B cell (primary cell): ENCODE results near the gene PTX4. TPM values are rescaled to one million over a fixed set of nuclear protein-coding genes. Genes with fewer than 3 reads are reported as not detected.

Experiments used
- ATAC-seq: fragments of 200-7000 bp; cut with Tn5 transposase; one replicate; pipeline ENCODE4 v1.10.0; 2021; ENCODE audit warnings: low read depth, mild to moderate bottlenecking, moderate number of reproducible peaks, moderate library complexity
- CTCF ChIA-PET: fragments of 350-600 bp; sonication (Branson Sonifier 250); formaldehyde crosslinking; loops from one replicate; lab custom pipeline; 2021; ENCODE audit warnings: antibody characterized with exemption, inconsistent platforms; lab: Charles Lee
- POLR2A ChIA-PET: fragments of 350-600 bp; sonication (Branson Sonifier 250); formaldehyde crosslinking; loops from one replicate; lab custom pipeline; 2021; ENCODE audit warnings: antibody characterized with exemption; lab: Charles Lee
- DNase-seq: peaks from one replicate; pipeline ENCODE4 v3.0.0; 2013
- H2AFZ ChIP-seq: 2 replicates; pipeline ENCODE4 v1.6.1; 2012; ENCODE audit warnings: mild to moderate bottlenecking, low read depth, low read length; ENCODE audit not compliant: insufficient read depth, poor library complexity, severe bottlenecking
- H3K27ac ChIP-seq, 2 donors: 1 replicate in 1 of 2; 2 replicates in 1 of 2; pipeline ENCODE4 v1.5.1; 2012 to 2013; ENCODE audit warnings: low read length in 2 of 2, mild to moderate bottlenecking in 2 of 2, moderate library complexity in 1 of 2
- H3K27me3 ChIP-seq, 4 experiments: fragments of 200-600 bp in 1 of 4; sonication (generic) in 1 of 4; replicated peaks in 1 of 4; 1 replicate in 2 of 4; 2 replicates in 2 of 4; pipeline versions ENCODE4 v1.6.1 to v1.7.0; 2013 to 2016; ENCODE audit warnings: low read length in 3 of 4, mild to moderate bottlenecking in 2 of 4, mixed read lengths in 1 of 4, moderate library complexity in 1 of 4; ENCODE audit not compliant: insufficient read depth in 4 of 4, control insufficient read depth in 3 of 4; ENCODE audit errors: control extremely low read depth in 1 of 4
- H3K36me3 ChIP-seq, 2 experiments: replicated peaks in 1 of 2; 1 replicate in 1 of 2; 2 replicates in 1 of 2; pipeline versions ENCODE4 v1.6.1 to v1.7.1; 2013; ENCODE audit warnings: low read length in 1 of 2; ENCODE audit not compliant: insufficient read depth in 2 of 2, control insufficient read depth in 1 of 2; ENCODE audit errors: control extremely low read depth in 1 of 2, extremely low read depth in 1 of 2
- H3K4me1 ChIP-seq, 2 donors: fragments of 200-600 bp in 1 of 2; sonication (generic) in 1 of 2; 1 replicate in 1 of 2; 2 replicates in 1 of 2; pipeline versions ENCODE4 v1.5.1 to v1.6.1; 2013 to 2017; ENCODE audit warnings: low read length in 2 of 2; ENCODE audit not compliant: control insufficient read depth in 2 of 2, insufficient read depth in 2 of 2
- H3K4me2 ChIP-seq: replicated peaks from 2 replicates; pipeline ENCODE3; 2012; ENCODE audit warnings: mild to moderate bottlenecking, low read depth, low read length; ENCODE audit not compliant: poor library complexity, severe bottlenecking
- H3K4me3 ChIP-seq, 5 experiments: fragments of 200-600 bp in 1 of 5; sonication (generic) in 1 of 5; 1 replicate in 3 of 5; 2 replicates in 2 of 5; pipeline versions ENCODE4 v1.5.1 to v1.7.0; 2011 to 2016; ENCODE audit warnings: low read length in 4 of 5, mild to moderate bottlenecking in 4 of 5, low read depth in 2 of 5, control low read depth in 1 of 5, moderate library complexity in 1 of 5; ENCODE audit not compliant: insufficient read depth in 1 of 5; ENCODE audit errors: control extremely low read depth in 1 of 5, extremely low read depth in 1 of 5
- H3K79me2 ChIP-seq: fragments of 200-600 bp; sonication (generic); one replicate; pipeline ENCODE4 v1.6.0; 2016; ENCODE audit warnings: low read length; ENCODE audit not compliant: control insufficient read depth, insufficient read depth
- H3K9ac ChIP-seq: fragments of 200-600 bp; sonication (generic); 2 replicates; pipeline ENCODE4 v1.6.1; 2017; ENCODE audit warnings: mild to moderate bottlenecking, low read length, moderate library complexity
- H3K9me3 ChIP-seq, 3 donors: one replicate each; pipeline versions ENCODE4 v1.6.1 to v1.7.1; 2013; ENCODE audit warnings: low read length in 2 of 3; ENCODE audit not compliant: control insufficient read depth in 2 of 3, insufficient read depth in 1 of 3; ENCODE audit errors: control extremely low read depth in 1 of 3
- H4K20me1 ChIP-seq: 2 replicates; pipeline ENCODE4 v1.6.0; 2012; ENCODE audit warnings: mild to moderate bottlenecking, low read length; ENCODE audit not compliant: insufficient read depth, control insufficient read depth, poor library complexity, severe bottlenecking
- H3K27ac Mint-ChIP-seq: one replicate; pipeline ENCODE4 v1.8.0; 2021; ENCODE audit warnings: mixed read lengths
- H3K27me3 Mint-ChIP-seq: one replicate; pipeline ENCODE4 v1.8.0; 2021; ENCODE audit warnings: mixed read lengths
- H3K4me1 Mint-ChIP-seq: one replicate; pipeline ENCODE4 v1.8.0; 2021; ENCODE audit warnings: mixed read lengths
- H3K4me3 Mint-ChIP-seq: one replicate; pipeline ENCODE4 v1.8.0; 2021; ENCODE audit warnings: mixed read lengths
- H3K9me3 Mint-ChIP-seq: one replicate; pipeline ENCODE4 v1.8.0; 2022; ENCODE audit warnings: mixed read lengths; ENCODE audit not compliant: insufficient read depth
- EZH2 ChIP-seq: IDR thresholded peaks from 2 replicates; pipeline ENCODE4 v1.6.1; 2012; ENCODE audit warnings: borderline replicate concordance, low read depth, mild to moderate bottlenecking, moderate library complexity, low read length; ENCODE audit not compliant: insufficient read depth, poor library complexity, severe bottlenecking
- WGBS: methylation state at CpG from one replicate; pipeline ENCODE4 v1.1.5; 2013; ENCODE audit warnings: missing lambda C conversion rate; ENCODE audit not compliant: insufficient coverage; 5-methylcytosine and 5-hydroxymethylcytosine counted together
- intact Hi-C: fragments of 100-400 bp; cut with micrococcal nuclease; formaldehyde crosslinking; loops from one replicate; pipeline ENCODE4 v1.10.0; 2022
- polyA plus RNA-seq: library from polyadenylated mRNA; depleted of rRNA; stranded (reverse); fragments of >200 nt; gene quantifications from 2 replicates; pipeline ENCODE4 v1.2.3, GENCODE V29; 2012
- total RNA-seq, 2 donors: library from RNA; stranded (reverse); fragments of 120-200 nt in 1 of 2; gene quantifications; 1 replicate in 1 of 2; 2 replicates in 1 of 2; pipeline versions ENCODE4 v1.2.3 to v1.2.4, GENCODE V29; 2013 to 2022
- TF ChIP-seq, protein P1 (sequence below): fragments of 200-600 bp; IDR thresholded peaks from one replicate; pipeline ENCODE4 v1.8.0; 2022; ENCODE audit warnings: antibody characterized with exemption, mild to moderate bottlenecking

The PTX4 gene
- total and polyA plus RNA-seq, 2 donors (not counting 1 experiment from before 2014, with no cell fraction given): 0.33 TPM; not detected in 1

DNA sequence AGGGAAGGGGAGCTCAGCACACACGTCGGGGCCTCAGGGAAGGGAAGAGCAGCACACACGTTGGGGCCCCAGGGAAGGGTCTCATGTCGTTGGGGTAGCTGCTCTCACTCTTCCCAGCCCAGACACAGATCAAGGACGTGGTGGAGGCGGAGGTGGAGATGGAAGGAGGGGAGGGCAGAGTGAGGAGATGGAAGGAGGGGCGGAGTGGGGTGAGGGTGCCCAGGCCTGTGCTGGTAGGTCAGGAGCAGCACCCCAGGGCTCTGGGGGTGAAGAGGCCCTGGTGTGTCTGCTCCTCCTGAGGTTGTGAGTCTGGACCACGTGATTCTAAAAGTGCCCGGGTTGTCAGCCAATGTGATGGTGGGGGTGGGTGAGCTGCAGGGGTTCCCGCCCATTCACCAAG is 28.8 kb downstream of the PTX4 start:
- no peak for TF ChIP-seq EZH2
- TF ChIP-seq, protein P1, sequence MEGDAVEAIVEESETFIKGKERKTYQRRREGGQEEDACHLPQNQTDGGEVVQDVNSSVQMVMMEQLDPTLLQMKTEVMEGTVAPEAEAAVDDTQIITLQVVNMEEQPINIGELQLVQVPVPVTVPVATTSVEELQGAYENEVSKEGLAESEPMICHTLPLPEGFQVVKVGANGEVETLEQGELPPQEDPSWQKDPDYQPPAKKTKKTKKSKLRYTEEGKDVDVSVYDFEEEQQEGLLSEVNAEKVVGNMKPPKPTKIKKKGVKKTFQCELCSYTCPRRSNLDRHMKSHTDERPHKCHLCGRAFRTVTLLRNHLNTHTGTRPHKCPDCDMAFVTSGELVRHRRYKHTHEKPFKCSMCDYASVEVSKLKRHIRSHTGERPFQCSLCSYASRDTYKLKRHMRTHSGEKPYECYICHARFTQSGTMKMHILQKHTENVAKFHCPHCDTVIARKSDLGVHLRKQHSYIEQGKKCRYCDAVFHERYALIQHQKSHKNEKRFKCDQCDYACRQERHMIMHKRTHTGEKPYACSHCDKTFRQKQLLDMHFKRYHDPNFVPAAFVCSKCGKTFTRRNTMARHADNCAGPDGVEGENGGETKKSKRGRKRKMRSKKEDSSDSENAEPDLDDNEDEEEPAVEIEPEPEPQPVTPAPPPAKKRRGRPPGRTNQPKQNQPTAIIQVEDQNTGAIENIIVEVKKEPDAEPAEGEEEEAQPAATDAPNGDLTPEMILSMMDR: no peak
- peaks cover 28% of the 10 kb centered on the region for H3K4me1 Mint-ChIP-seq
- H3K27ac Mint-ChIP-seq: peak overlapping the region; percentile 88
- H3K9me3 Mint-ChIP-seq: no peaks in the 10 kb centered on the region
- no peaks in the 10 kb centered on the region for H3K27me3 Mint-ChIP-seq
- POLR2A ChIA-PET: interaction anchor here (1.9 to 2.6 kb wide), 4 partner anchors 14 to 39 kb away, joined by 9 to 16 read pairs (median 12); partner anchors contain the start of genes CLCN7, TELO2 and UQCC4
- H3K27ac ChIP-seq: peak overlapping the region; percentile 98
- H3K9ac ChIP-seq: peak overlapping the region; percentile 10
- peaks cover 6 to 67% of the 10 kb centered on the region in 2 experiments for H3K36me3 ChIP-seq
- ATAC-seq (no peak), DNase-seq (no peak)
- no peak overlapping the region for H3K4me3 Mint-ChIP-seq
- H3K4me1 ChIP-seq: peaks cover 31 to 34% of the 10 kb centered on the region in 2 donors
- peaks cover 87% of the 10 kb centered on the region for H3K79me2 ChIP-seq
- 83% methylated on average over 5 of the region's 10 CpGs for WGBS
- H3K4me2 ChIP-seq: peak overlapping the region; percentile 51
- H3K27me3 ChIP-seq: no peaks in the 10 kb centered on the region
- intact Hi-C loops: loop anchor here (1.0 to 2.0 kb wide), 3 partner anchors 9 to 33 kb away; partner anchors contain the start of gene TELO2
- H3K4me3 ChIP-seq: no peak overlapping the region
- no peaks in the 10 kb centered on the region for H4K20me1 ChIP-seq
- no peak overlapping the region for H2AFZ ChIP-seq
- H3K9me3 ChIP-seq: peaks cover 0 to 3% (median 0%) of the 10 kb centered on the region in 3 donors
- CTCF ChIA-PET: interaction anchor here (1.2 kb wide), 1 partner anchor 38 kb away, joined by 3 read pairs; no protein-coding TSS in a partner anchor

- DNase-seq: peak; percentile 95
- 7% methylated on average over 14 of the region's 14 CpGs for WGBS
- ChIA-PET POLR2A (interaction anchor here (0.6 to 2.6 kb wide), 7 partner anchors 15 to 242 kb away, joined by 3 to 16 read pairs (median 9); partner anchors contain the start of genes CLCN7, TELO2 and UQCC4), CTCF (interaction anchor here (0.8 to 1.2 kb wide), 5 partner anchors 17 to 39 kb away, joined by 3 to 4 read pairs (median 3); no protein-coding TSS in a partner anchor)
- Mint-ChIP-seq H3K4me3 (peak overlapping the region; percentile 81), H3K27me3 (no peaks in the 10 kb centered on the region), H3K27ac (peak overlapping the region; percentile 97), H3K4me1 (peaks cover 28% of the 10 kb centered on the region), H3K9me3 (no peaks in the 10 kb centered on the region)
- intact Hi-C loops: loop anchor here (1.0 to 2.0 kb wide), 4 partner anchors 10 to 34 kb away; partner anchors contain the start of genes CLCN7 and TELO2
- ATAC-seq: peak; percentile 95
- no peak for TF ChIP-seq EZH2
- TF ChIP-seq, protein P1: no peak
- peak overlapping the region; percentile 23 for H2AFZ ChIP-seq
- H3K36me3 ChIP-seq: peaks cover 5 to 69% of the 10 kb centered on the region in 2 experiments
- H3K4me1 ChIP-seq: peaks cover 31 to 34% of the 10 kb centered on the region in 2 donors
- H3K9me3 ChIP-seq: peaks cover 0 to 3% (median 0%) of the 10 kb centered on the region in 3 donors
- peaks cover 87% of the 10 kb centered on the region for H3K79me2 ChIP-seq
- peak overlapping the region; percentile 70 for H3K4me2 ChIP-seq
- no peaks in the 10 kb centered on the region for H4K20me1 ChIP-seq
- H3K27ac ChIP-seq: peak overlapping the region; percentile 98
- H3K4me3 ChIP-seq: peak overlapping the region in 3 of 5 experiments; percentile 38 to 51 (median 50)
- no peaks in the 10 kb centered on the region for H3K27me3 ChIP-seq
- H3K9ac ChIP-seq: peak overlapping the region; percentile 65
Measured at GRCh38 chr16:1458977-1459341, 29.8 kb downstream of the PTX4 start.
